Esophagus (tissue), 2 donors: ENCODE results near the gene SLC27A4. TPM values are rescaled to one million over a fixed set of nuclear protein-coding genes. Genes with fewer than 3 reads are reported as not detected.
A peak's percentile ranks its signal among the peaks of the same experiment; 100 is the strongest.

Experiments used
- H3K27ac ChIP-seq, 2 donors: one replicate each; pipeline ENCODE4 v1.5.1; 2013; ENCODE audit warnings: low read depth in 2 of 2, mild to moderate bottlenecking in 2 of 2, inconsistent platforms in 1 of 2, low read length in 1 of 2, moderate library complexity in 1 of 2
- H3K27me3 ChIP-seq, 2 donors: one replicate each; pipeline ENCODE4 v1.6.1; 2013; ENCODE audit warnings: low read length in 2 of 2, control low read depth in 1 of 2, mild to moderate bottlenecking in 1 of 2; ENCODE audit not compliant: insufficient read depth in 2 of 2, control insufficient read depth in 1 of 2
- H3K36me3 ChIP-seq, 2 donors: one replicate each; pipeline ENCODE4 v1.6.1; 2013; ENCODE audit warnings: low read length in 1 of 2; ENCODE audit not compliant: control insufficient read depth in 2 of 2, insufficient read depth in 2 of 2
- H3K4me1 ChIP-seq, 2 donors: one replicate each; pipeline ENCODE4 v1.6.1; 2013; ENCODE audit warnings: low read length in 1 of 2; ENCODE audit not compliant: control insufficient read depth in 2 of 2, insufficient read depth in 2 of 2
- H3K4me3 ChIP-seq, 2 donors: one replicate each; pipeline ENCODE4 v1.5.1; 2013; ENCODE audit warnings: low read length in 2 of 2, mild to moderate bottlenecking in 2 of 2, low read depth in 1 of 2, moderate library complexity in 1 of 2
- H3K9me3 ChIP-seq, 2 donors: one replicate each; pipeline ENCODE4 v1.6.1; 2013; ENCODE audit warnings: mild to moderate bottlenecking in 2 of 2, low read depth in 1 of 2, low read length in 1 of 2, moderate library complexity in 1 of 2; ENCODE audit not compliant: control insufficient read depth in 2 of 2, insufficient read depth in 1 of 2
- WGBS, 2 donors: extraction: QIAGEN DNeasy Blood & Tissue Kit; methylation state at CpG; one replicate each; pipeline ENCODE4 v1.1.7; 2013; 5-methylcytosine and 5-hydroxymethylcytosine counted together
- polyA plus RNA-seq, 2 donors: library from polyadenylated mRNA; stranded (reverse); fragments of 200-250 nt; gene quantifications; one replicate each; pipeline ENCODE4 v1.2.3, GENCODE V29; 2013
- donor health status: healthy with polysubstance abuse.
- donor health status: Bipolar disorder and iron deficiency.

The SLC27A4 gene
- polyA plus RNA-seq, 2 donors: 65.2 to 69.2 TPM

DNA sequence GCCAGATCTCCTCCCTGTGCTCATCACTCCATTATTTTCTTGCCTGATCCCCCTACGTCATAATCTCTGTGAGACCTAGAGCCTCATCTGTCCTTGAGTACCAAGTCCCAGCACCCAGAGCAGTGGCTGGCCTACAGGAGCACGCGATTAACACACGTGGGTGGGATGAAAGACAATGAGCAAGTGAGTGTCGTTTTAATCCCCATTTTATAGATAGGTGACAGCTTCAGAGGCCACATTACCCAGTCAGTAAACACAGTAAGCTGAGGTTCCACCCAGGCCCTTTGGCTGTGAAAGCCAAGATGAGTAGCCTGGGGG, 35.4 kb upstream of the SLC27A4 start:
- Histone ChIP-seq H3K4me1 (peaks cover 0 to 2% of the 10 kb centered on the region in 2 donors), H3K4me3 (no peak overlapping the region), H3K27ac (peak overlapping the region; percentile 49 to 90), H3K9me3 (no peaks in the 10 kb centered on the region), H3K27me3 (no peaks in the 10 kb centered on the region), H3K36me3 (peaks cover 7 to 8% of the 10 kb centered on the region in 2 donors)
- WGBS, 2 donors: 45 to 60% methylated on average over 5 of the region's 5 CpGs

DNA sequence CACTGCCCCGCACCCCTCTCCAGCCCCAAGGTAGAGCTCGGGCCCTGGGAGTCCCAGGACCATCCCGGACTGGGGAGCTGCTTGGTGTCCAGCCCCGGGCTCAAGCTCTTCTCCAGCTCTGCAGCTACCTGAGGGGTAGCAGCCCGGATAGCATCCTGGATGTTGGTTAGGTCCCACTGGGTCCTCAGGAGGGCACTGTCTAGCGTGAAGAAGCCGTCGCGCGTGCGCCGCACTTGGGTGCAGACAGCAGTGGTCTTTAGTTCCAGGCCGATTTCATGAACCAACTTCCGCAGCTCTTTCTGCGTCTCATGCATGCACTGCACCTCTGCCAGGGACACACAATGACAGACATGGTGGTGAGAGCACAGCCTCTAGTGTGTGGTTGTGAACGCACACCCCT, 30.8 kb upstream of the SLC27A4 start:
- Histone ChIP-seq H3K4me3 (no peak overlapping the region), H3K27ac (no peak overlapping the region), H3K9me3 (no peaks in the 10 kb centered on the region), H3K4me1 (peaks cover 0 to 2% of the 10 kb centered on the region in 2 donors), H3K27me3 (no peaks in the 10 kb centered on the region), H3K36me3 (peaks cover 8 to 29% of the 10 kb centered on the region in 2 donors)
- 94 to 95% methylated on average over 16 of the region's 16 CpGs for WGBS, 2 donors

GRCh38 chr9:128310461-128310860, 29.9 kb upstream of the SLC27A4 start:
- Histone ChIP-seq H3K27ac (no peak overlapping the region), H3K27me3 (no peaks in the 10 kb centered on the region), H3K4me3 (no peak overlapping the region), H3K9me3 (no peaks in the 10 kb centered on the region), H3K4me1 (peaks cover 0 to 2% of the 10 kb centered on the region in 2 donors), H3K36me3 (peaks cover 8 to 33% of the 10 kb centered on the region in 2 donors)
- WGBS, 2 donors: 78% methylated on average over 10 of the region's 10 CpGs

DNA sequence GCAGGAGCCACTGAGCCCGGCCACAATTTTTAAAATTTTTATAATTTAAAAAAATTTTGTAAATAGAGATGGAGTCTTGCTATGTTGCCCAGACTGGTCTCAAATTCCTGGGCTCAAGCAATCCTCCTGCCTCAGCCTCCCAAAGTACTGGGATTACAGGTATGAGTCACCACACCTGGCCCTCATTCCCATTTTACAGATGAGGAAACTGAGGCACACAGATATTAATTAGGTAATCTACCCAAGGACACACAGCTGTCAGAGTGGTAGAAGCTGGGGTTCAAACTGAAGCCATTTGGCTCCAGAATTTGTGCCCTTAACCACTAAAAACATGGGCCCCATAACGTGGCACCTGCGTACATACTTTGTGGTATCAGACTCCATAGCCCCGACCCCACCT, 25.6 kb upstream of the SLC27A4 start:
- Histone ChIP-seq H3K9me3 (no peaks in the 10 kb centered on the region), H3K4me3 (no peak overlapping the region), H3K36me3 (peaks cover 3 to 39% of the 10 kb centered on the region in 2 donors), H3K27me3 (no peaks in the 10 kb centered on the region), H3K27ac (no peak overlapping the region), H3K4me1 (no peaks in the 10 kb centered on the region)
- 96 to 98% methylated on average over 4 of the region's 4 CpGs for WGBS, 2 donors

GRCh38 chr9:128316421-128316820, 23.9 kb upstream of the SLC27A4 start:
- H3K36me3 ChIP-seq: peaks cover 0 to 25% of the 10 kb centered on the region in 2 donors
- whole genome bisulfite sequencing, 2 donors: 77 to 82% methylated on average over 9 of the region's 9 CpGs
- H3K9me3 ChIP-seq: no peaks in the 10 kb centered on the region
- peaks cover 0 to 2% of the 10 kb centered on the region in 2 donors for H3K4me1 ChIP-seq
- no peaks in the 10 kb centered on the region for H3K27me3 ChIP-seq
- no peak overlapping the region for H3K4me3 ChIP-seq
- H3K27ac ChIP-seq: no peak overlapping the region

- H3K4me3 ChIP-seq: no peak overlapping the region
- H3K36me3 ChIP-seq: peaks cover 0 to 24% of the 10 kb centered on the region in 2 donors
- H3K4me1 ChIP-seq: peaks cover 0 to 5% of the 10 kb centered on the region in 2 donors
- peak overlapping the region; percentile 57 to 78 for H3K27ac ChIP-seq
- H3K27me3 ChIP-seq: no peaks in the 10 kb centered on the region
- 61 to 71% methylated on average over 2 of the region's 2 CpGs for WGBS, 2 donors
- no peaks in the 10 kb centered on the region for H3K9me3 ChIP-seq
Observed at GRCh38 chr9:128317629-128318028, 22.7 kb upstream of the SLC27A4 start.

DNA sequence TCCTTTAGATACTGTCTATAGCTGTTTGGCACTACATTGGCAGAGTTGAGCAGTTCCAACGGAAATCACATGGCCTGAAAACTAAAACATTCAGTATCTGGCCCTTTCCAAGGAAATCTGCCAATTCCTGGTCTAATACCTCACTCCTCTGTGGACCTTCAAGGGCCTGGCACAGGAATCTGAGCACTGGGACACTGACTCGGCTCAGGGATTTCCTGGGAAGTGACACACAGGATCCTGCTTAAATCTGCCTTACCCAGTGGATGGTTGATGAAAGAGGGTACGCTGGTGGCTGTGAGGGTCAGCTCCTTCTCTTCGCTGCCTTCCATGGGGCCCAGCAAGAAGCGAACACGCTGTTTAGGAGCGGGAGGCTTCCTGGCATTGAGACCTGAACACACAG, 19.0 kb upstream of the SLC27A4 start:
- H3K4me3 ChIP-seq: peak overlapping the region in 1 of 2 donors; percentile 99

DNA sequence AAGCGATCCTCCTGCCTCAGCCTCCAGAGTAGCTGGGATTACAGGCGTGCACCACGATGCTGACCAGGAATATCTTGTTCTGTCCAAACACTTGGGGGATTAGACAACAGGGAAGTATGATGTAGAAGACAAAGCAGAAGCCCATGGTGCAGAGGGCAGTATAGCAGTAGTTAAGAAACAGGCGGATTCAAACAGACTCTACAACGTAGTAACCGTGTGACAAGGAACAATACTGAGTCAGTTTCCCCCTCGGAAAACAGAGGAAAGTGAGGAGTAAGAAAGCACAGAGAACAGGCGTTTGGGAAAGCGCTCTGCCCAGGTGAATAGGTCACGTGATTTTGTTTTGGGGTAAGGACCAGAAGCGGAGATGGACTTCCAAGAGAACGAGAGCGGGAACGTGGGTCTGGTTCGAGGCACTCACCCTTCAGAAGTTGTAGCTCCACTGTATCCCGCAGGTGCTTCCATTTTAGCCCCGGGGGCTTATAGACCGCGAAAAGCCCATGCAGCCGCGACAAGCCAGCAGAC, 18.4 kb upstream of the SLC27A4 start:
- Histone ChIP-seq H3K27ac (peak overlapping the region; percentile 95 to 100), H3K4me1 (peaks cover 0 to 8% of the 10 kb centered on the region in 2 donors), H3K4me3 (peak overlapping the region; percentile 93 to 99), H3K27me3 (no peaks in the 10 kb centered on the region), H3K36me3 (peaks cover 3 to 8% of the 10 kb centered on the region in 2 donors), H3K9me3 (no peaks in the 10 kb centered on the region)
- 1 to 2% methylated on average over 21 of the region's 21 CpGs for WGBS, 2 donors

More for the DNA sequence above, 19.0 kb upstream of the SLC27A4 start:
- peaks cover 3 to 12% of the 10 kb centered on the region in 2 donors for H3K36me3 ChIP-seq
- H3K27ac ChIP-seq: peak overlapping the region in 1 of 2 donors; percentile 63
- H3K27me3 ChIP-seq: no peaks in the 10 kb centered on the region
- peaks cover 0 to 8% of the 10 kb centered on the region in 2 donors for H3K4me1 ChIP-seq
- no peaks in the 10 kb centered on the region for H3K9me3 ChIP-seq
- WGBS, 2 donors: 78 to 80% methylated on average over 7 of the region's 7 CpGs

DNA sequence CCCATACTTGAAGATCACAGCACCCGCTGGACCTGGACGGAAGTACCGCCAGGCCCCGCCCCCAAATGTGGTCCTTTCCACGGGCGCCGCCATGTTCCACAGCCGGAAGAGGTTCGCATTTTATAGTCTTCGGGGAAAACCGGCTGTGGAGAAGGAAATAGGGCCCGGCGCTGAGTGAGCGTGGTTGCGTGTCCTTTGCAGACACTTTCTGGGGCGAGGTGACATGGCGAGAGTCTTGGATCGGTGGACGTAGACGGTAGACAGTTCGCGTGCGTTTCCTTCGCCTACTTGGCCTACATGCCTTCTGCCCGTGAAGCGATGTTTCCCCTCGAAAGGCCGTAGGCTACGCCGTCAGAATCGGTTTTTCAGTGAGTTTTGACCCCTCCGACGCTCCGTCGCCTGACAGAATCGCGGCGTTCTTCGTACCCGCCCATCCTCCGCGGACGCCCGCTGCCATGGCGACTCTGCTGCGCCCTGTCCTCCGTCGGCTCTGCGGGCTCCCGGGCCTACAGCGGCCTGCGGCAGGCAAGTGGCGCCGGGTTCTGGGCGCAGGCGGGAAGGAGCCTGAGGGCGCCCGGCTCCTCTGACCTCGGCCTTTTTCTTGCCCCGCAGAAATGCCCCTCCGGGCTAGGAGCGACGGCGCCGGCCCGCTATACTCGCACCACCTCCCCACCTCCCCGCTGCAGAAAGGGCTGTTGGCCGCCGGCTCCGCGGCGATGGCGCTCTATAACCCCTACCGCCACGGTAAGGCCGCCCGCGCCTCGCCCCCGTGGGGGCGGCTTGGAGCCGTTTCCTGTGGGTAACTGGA, 17.7 kb upstream of the SLC27A4 start, which contains the start of the genes COQ4 and TRUB2:
COQ4 (plus strand) TSS at position 436 of the 808 bp plus-strand sequence; CDS start at position 456, 20 bp downstream.
TRUB2 (minus strand) TSS at position 44 of the 808 bp plus-strand sequence; CDS start at position 5, 39 bp downstream.
- Histone ChIP-seq H3K27ac (peak within 1 kb of the TSS; percentile 95 to 100), H3K36me3 (peaks cover 3% of the 10 kb centered on the region in 2 donors), H3K4me1 (peaks cover 0 to 8% of the 10 kb centered on the region in 2 donors), H3K27me3 (no peaks in the 10 kb centered on the region), H3K9me3 (no peaks in the 10 kb centered on the region), H3K4me3 (peak within 1 kb of the TSS; percentile 93 to 99)
- 0% methylated on average over 79 to 83 of the region's 83 CpGs for WGBS, 2 donors
